Measurements from ENCODE around the gene CREG2. TPM values are rescaled to one million over a fixed set of nuclear protein-coding genes. Genes with fewer than 3 reads are reported as not detected.

CREG2 gene
- total RNA-seq, 4 donors from 2014 or later = not detected

DNA sequence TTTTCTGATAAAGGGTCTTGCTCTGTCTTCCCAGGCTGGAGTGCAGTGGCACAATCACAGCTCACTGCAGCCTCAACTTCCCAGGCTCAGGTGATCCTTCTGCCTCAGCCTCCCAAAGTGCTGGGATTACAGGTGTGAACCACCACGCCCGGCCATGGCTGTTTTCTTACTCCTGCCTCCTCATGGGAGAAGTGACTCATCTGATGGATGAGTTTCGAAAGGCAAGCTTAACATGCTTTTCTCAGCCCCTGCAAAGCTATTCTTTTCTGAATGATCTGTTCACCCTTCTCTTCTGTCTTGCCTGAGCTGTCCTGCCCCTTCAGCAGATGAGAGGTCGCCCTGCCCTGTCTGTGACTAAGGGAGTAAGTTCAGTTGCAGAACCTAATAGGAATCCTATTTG is 929 bp upstream of the CREG2 start:
- TF ChIP-seq EP300 (IDR thresholded peaks at IDR 0.05) (no peak), POLR2A (IDR thresholded peaks at IDR 0.05; ENCODE audit: low read depth) (no peak), POLR2AphosphoS5 (IDR thresholded peaks at IDR 0.05) (no peak)
- TF ChIP-seq, protein P1, sequence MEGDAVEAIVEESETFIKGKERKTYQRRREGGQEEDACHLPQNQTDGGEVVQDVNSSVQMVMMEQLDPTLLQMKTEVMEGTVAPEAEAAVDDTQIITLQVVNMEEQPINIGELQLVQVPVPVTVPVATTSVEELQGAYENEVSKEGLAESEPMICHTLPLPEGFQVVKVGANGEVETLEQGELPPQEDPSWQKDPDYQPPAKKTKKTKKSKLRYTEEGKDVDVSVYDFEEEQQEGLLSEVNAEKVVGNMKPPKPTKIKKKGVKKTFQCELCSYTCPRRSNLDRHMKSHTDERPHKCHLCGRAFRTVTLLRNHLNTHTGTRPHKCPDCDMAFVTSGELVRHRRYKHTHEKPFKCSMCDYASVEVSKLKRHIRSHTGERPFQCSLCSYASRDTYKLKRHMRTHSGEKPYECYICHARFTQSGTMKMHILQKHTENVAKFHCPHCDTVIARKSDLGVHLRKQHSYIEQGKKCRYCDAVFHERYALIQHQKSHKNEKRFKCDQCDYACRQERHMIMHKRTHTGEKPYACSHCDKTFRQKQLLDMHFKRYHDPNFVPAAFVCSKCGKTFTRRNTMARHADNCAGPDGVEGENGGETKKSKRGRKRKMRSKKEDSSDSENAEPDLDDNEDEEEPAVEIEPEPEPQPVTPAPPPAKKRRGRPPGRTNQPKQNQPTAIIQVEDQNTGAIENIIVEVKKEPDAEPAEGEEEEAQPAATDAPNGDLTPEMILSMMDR (IDR thresholded peaks at IDR 0.05) = no peak
- WGBS = 44% methylated on average over 4 of the region's 4 CpGs
- H3K27me3 ChIP-seq = peaks cover 4 to 77% (median 14%) of the 10 kb centered on the region in 4 donors

DNA sequence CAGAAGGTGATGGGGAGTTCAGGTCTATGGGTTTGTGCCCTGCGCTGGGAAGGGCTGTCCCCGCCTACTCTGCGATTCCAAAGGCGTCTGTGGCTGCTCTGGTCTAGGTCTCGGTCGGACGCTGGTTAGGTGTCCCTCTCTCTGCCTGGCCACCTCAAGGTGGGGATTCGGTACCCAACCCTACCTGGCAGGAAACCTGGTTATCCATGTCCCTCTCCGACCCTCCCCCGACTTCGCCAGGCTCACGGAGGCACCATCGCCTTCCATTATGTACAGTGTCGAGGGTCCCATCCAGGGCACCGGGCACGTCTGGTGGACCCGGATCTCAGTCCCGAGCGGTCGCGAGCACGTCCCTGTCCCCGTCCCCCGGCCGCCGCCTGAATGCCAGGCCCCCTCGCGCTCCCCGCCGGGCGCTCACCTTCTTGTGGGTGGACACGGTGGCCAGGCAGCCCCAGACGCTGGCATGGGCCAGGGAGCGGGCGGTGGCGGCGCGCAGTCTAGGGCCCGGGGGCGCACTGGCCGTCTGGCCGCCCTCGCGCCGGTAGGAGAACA is 628 bp downstream of the CREG2 start:
- Histone ChIP-seq H3K4me1 (peaks cover 11 to 18% (median 17%) of the 10 kb centered on the region in 4 donors), H3K36me3 (no peaks in the 10 kb centered on the region), H3K27ac (replicated peaks in 1 of 4) (no peak overlapping the region), H3K27me3 (peaks cover 4 to 79% (median 14%) of the 10 kb centered on the region in 4 donors), H3K4me3 (peak overlapping the region; percentile 48 to 58 (median 52)), H3K9me3 (no peaks in the 10 kb centered on the region)
- no peak for DNase-seq (ENCODE audit: extremely low spot score)
- no peak for TF ChIP-seq EP300 (IDR thresholded peaks at IDR 0.05)
- TF ChIP-seq POLR2AphosphoS5 (IDR thresholded peaks at IDR 0.05) = no peak
- TF ChIP-seq, protein P1 (IDR thresholded peaks at IDR 0.05) = no peak
- no peak for TF ChIP-seq POLR2A (IDR thresholded peaks at IDR 0.05; ENCODE audit: low read depth)
- WGBS = 6% methylated on average over 24 of the region's 45 CpGs
- intact Hi-C loops (cut with DNase I) = no loop called here

More for the DNA sequence above, 929 bp upstream of the CREG2 start:
- Histone ChIP-seq H3K27ac (replicated peaks in 1 of 4) (no peak overlapping the region), H3K9me3 (no peaks in the 10 kb centered on the region), H3K36me3 (no peaks in the 10 kb centered on the region), H3K4me1 (peaks cover 11 to 18% (median 17%) of the 10 kb centered on the region in 4 donors), H3K4me3 (no peak overlapping the region)
- no peak for DNase-seq (ENCODE audit: extremely low spot score)
- intact Hi-C loops (cut with DNase I) = no loop called here

DNA sequence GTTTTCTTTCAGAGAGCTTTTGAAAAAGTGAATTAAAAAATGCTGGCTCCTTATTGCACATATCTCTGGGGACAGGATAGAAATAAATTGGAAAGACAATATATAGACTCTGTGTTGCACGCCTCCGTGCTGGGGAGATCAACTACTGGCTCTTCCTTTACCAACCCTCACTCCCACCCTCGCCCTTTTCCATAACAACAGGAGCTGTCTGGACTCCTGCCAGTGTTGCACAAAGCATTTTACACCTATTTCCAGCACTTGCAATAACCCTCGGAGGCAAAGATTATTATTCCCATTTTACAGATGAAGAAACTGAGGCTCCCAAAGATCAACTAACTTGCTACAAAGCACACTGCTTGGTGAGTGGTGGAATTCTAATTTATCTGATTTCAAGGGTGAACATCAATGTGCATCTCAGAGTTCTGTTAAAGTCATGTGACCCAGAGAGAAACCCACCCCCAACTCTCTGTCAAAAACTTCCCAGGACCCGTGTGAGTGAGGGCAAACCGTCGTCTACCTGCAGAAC is 4.2 kb downstream of the CREG2 start:
- intact Hi-C loops (cut with DNase I) = no loop called here

DNA sequence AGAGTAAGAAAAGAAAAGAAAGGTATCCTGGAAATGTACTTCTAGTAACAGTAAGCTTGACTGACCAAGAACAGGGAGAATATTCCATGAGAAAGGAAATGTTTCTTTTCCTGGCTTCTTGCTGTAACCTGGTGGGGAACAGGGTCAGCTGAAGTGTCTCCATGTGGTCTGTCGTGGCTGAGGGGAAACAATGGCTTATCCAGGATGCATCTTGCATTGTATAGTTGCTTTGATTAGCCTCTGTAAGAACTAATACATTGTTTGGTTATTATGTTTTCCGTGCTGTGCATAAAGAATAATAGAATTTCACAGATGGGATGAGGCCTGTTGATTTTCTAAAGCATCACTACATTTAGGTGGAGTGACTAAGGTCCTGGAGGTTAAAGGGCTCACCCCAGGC is 4.9 kb downstream of the CREG2 start:
- intact Hi-C loops (cut with DNase I) = no loop called here

More for the DNA sequence above, 4.2 kb downstream of the CREG2 start:
- peaks cover 11 to 18% (median 17%) of the 10 kb centered on the region in 4 donors for H3K4me1 ChIP-seq
- no peak overlapping the region for H3K4me3 ChIP-seq
- no peak for DNase-seq (ENCODE audit: extremely low spot score)
- no peaks in the 10 kb centered on the region for H3K9me3 ChIP-seq
- H3K27ac ChIP-seq (replicated peaks in 1 of 4) = no peak overlapping the region
- no peaks in the 10 kb centered on the region for H3K36me3 ChIP-seq
- H3K27me3 ChIP-seq = peaks cover 4 to 53% (median 11%) of the 10 kb centered on the region in 4 donors
- WGBS = 82% methylated on average over 7 of the region's 7 CpGs
- TF ChIP-seq EP300 (IDR thresholded peaks at IDR 0.05) = no peak
- no peak for TF ChIP-seq POLR2A (IDR thresholded peaks at IDR 0.05; ENCODE audit: low read depth)
- no peak for TF ChIP-seq POLR2AphosphoS5 (IDR thresholded peaks at IDR 0.05)
- TF ChIP-seq, protein P1 (IDR thresholded peaks at IDR 0.05) = no peak

More for the DNA sequence above, 4.9 kb downstream of the CREG2 start:
- Histone ChIP-seq H3K4me3 (no peak overlapping the region), H3K4me1 (peaks cover 7 to 13% (median 13%) of the 10 kb centered on the region in 4 donors), H3K9me3 (no peaks in the 10 kb centered on the region), H3K27ac (replicated peaks in 1 of 4) (no peak overlapping the region), H3K27me3 (peaks cover 4 to 47% (median 11%) of the 10 kb centered on the region in 4 donors), H3K36me3 (no peaks in the 10 kb centered on the region)
- no peak for TF ChIP-seq EP300 (IDR thresholded peaks at IDR 0.05)
- TF ChIP-seq POLR2A (IDR thresholded peaks at IDR 0.05; ENCODE audit: low read depth) = no peak
- no peak for TF ChIP-seq POLR2AphosphoS5 (IDR thresholded peaks at IDR 0.05)
- TF ChIP-seq, protein P1 (IDR thresholded peaks at IDR 0.05) = no peak
- no peak for DNase-seq (ENCODE audit: extremely low spot score)
- WGBS = 67% methylated on average over 2 of the region's 2 CpGs

Data from esophagus muscularis mucosa (tissue), 4 donors.